NCI-H2171 treated with DMSO at 0.1 percent for 48 hours (cell line): ENCODE results near the gene DHPS.
A peak's percentile ranks its signal among the peaks of the same experiment; 100 is the strongest.
"Not testable (repeated sequence)": the region's sequence is repeated elsewhere in the genome, so short reads cannot be mapped to it uniquely, and the experiment has no call there.

ENCODE experiments used
- DNase-seq: peaks from one replicate; lab custom pipeline; 2025; lab: John Stamatoyannopoulos, UW

DHPS gene

DNA sequence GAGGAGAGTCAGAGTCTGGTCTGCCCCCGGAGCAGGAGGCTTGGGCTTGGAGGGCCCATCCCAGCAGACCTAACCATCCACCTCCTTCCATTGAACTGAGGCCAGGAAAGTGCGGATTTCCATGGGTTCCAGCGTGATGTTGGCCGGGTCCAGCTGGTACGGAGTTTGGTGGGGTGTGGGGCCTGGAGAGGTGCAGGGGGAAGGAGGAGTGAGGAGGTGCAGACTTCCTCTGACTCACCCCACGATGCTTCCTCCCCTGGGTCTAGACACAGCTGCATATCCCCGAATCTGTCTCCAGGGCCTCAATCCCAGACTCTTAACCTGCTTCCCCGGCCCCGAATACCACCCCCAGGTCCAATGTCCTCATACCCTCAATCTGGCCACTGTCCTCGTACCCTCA lies 35.1 kb downstream of the DHPS start:
- no peak for DNase-seq

DNA sequence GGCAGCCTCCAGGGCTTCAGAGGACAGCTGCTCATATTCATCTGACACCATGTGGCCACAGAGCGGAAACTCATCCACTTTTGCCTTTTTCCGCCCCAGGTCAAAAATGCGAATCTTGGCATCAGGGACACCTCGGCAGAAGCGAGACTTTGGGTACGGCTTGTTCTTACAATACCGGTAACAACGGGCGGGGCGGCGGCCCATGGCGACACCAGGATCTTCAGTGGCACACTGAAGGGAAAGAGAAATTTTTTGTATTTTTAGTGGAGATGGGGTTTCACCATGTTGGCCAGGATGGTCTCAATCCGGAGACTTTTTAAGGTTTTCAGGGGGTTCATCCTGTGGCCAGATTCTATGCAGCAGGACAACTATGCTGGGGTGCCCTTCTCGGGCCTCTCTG lies 38.0 kb downstream of the DHPS start:
- DNase-seq, result not testable (repeated sequence)

DNA sequence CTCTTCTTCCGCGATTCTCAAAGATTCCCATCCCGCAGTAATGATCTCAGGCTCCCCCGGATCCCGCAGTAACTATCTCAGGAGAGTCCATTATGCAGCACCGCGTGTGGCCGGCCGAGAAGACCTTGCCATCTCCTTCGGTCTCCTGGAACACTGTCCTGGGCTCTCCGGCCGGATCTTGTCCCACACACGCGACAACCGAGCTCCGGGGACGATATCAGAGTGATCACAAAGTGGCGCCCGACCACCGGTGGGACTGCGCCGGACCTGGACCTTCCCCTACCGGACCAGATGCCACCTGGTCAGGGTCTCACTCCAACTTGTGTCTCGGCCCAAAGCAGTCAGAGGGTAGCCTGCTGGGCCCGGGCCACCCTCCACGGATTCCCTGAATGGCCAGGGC lies 39.2 kb downstream of the DHPS start:
- no peak for DNase-seq

DNA sequence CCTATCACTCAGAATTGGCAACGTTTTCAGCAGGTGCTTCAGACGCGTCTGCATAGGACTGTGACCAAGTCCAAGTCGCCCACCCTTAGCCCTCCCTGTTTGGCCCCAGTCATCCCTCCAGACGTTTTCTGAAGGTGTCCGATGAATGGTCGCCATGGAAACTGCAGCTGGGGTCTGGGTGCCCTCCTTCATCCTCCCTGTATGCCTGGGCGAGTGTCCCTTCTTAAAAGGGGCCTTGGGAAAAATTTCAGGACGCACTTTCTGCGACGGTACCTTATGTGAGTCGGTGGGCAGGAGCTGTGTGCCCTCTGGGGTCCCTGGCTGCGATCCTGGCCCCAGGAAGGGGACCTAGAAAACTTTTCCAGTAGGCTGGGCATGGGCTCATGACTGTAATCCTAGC lies 40.2 kb downstream of the DHPS start:
- no peak for DNase-seq

DNA sequence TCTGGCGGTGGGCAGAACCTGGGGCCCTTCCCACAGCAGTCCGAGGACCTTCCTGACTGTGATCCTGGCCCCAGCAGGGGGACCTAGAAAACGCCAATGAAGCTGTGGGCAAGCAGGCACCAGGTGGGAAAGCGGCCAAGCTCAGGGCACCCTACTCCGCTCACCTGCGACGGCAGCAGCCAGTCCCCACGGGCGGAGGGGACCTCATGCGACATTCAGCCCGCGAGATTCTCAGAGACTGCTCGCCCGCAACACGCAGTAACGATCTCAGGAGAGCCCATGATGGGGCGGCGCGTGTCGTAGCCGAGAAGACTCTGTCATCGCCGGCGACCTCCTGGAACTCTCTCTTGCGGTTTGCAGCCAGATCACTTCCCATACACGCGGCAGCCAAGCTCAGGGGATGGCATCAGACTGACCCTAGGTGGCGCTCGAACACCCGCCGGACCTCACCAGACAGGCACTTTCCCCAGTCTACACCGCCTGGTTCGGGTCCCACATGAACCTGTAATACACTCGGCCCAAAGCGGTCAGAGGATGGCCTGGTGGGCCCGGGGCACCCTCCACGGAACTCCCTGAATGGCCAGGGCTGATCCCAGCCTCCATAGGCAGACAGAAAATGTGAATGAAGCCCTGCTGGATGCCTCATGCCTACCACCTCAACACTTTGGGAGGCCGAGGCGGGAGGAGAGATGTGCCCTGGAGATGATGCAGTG lies 41.6 kb downstream of the DHPS start:
- DNase-seq, result peak; percentile 68

DNA sequence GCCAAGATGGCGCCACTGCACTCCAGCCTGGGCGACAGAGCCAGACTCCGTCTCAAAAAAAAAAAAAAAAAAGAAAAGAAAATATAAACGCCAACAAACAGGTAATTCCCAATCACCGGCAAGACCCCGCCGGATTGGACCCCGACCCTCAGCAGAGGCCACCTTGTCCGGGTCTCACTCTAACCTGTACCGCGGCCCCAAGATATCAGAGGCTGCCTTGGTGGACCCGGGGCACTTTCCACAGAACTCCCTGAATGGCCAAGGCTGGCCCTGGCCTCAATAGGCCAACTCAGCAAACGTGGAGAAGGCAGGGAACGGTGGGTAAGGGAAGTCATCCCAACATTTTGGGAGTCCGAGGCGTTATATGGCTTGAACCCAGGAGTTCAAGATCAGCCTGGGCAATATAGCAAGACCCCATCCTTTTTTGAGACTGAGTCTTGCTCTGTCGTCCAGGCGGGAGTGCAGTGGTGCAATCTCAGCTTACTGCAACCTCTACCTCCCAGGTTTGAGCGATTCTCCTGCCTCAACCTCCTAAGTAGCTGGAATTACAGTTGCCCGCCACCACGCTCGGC lies 43.0 kb downstream of the DHPS start:
- DNase-seq, result no peak

DNA sequence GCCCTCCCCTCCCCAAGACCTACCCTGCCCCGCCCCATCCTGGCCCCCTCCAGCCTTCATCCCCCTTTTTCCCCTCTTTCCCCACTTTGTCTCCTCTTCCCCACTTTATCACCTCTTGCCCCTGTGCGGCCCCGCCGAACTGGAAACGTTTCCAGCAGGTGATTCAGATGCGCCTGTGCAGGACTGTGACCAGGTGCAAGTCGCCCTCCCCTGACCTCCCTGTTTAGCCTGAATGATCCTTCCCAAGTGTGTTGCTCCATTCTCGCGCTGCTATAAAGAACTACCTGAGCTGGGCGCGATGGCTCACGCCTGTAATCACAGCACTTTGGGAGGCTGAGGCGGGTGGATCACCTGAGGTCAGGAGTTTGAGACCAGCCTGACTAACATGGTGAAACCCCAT lies 45.0 kb downstream of the DHPS start:
- no peak for DNase-seq

DNA sequence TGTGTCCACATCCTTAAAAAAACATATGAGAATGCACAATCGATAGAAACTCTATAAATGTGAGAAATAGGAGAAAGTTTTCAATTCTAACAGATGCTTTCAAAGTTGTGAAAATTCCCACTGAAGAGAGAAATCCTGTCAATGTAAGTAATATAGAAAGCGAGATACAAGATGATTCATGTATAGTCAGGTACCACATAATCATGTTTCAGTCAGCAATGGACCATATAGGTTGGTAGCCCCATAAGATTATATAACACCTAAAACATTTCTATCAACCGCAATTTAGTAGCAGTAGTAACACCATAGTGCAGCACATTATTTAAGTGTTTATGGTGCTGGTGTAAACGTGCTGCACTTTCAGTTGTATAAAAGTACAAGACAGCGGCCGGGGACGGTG lies 52.5 kb downstream of the DHPS start:
- no peak for DNase-seq

DNA sequence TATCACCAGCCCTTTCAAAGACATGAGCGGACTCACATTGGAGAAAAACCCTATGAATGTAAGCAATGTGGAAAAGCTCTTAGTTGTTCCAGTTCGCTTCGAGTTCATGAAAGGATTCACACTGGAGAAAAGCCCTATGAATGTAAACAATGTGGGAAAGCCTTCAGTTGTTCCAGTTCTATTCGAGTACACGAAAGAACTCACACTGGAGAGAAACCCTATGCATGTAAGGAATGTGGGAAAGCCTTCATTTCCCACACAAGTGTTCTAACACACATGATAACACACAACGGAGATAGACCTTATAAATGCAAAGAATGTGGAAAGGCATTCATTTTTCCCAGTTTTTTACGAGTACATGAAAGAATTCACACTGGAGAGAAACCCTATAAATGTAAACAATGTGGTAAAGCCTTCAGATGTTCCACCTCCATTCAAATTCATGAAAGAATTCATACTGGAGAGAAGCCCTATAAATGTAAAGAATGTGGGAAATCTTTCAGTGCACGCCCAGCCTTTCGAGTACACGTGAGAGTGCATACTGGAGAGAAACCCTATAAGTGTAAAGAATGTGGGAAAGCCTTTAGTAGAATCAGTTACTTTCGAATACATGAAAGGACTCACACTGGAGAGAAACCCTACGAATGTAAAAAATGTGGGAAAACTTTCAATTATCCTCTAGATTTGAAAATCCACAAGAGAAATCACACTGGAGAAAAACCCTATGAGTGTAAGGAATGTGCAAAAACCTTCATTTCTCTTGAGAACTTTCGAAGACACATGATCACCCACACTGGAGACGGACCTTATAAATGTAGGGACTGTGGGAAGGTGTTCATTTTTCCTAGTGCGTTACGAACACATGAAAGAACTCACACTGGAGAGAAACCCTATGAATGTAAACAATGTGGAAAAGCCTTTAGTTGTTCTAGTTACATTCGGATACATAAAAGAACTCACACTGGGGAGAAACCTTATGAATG lies 53.3 kb downstream of the DHPS start:
- no peak for DNase-seq

DNA sequence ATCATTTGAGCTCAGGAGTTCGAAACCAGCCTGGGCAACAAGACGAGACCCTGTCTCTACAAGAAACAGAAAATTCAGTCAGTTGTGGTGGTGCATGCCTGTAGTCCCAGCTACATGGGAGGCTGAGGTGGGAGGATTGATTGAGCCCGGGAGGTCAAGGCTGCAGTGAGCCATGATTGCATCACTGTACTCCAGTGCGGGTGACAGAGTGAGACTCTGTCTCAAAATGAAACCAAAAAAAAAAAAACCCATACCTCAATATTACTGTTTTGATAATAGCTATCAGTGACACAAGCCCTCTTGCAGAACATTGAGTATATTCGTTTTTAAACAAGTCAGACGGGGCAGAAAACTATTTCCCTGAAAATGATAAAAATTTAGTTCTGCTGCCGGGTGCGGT lies 54.7 kb downstream of the DHPS start:
- DNase-seq, result no peak
